Measurements from ENCODE around the gene CBLB.
"Not testable (repeated sequence)": the region's sequence is repeated elsewhere in the genome, so short reads cannot be mapped to it uniquely, and the experiment has no call there.

Gene CBLB

DNA sequence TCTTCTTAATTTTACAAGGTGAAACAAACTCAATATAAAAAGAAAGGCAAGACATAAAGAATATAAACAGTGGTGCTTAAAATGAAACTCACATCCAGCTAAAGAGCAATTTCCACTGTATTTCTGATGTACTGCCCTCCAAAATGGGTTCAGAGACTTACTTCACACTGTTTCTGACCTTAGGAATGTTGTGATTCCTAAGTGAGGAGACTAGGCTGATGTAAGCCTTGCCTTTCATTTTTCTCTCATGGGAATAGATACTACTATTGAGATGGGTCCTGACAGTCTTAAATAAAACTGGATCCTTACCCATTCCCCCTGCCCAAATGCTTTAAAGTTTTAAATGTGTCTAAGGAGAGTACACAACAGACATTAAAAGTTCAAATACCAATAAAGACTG is 86.9 kb downstream of the CBLB start:
- DNase-seq: no peak

DNA sequence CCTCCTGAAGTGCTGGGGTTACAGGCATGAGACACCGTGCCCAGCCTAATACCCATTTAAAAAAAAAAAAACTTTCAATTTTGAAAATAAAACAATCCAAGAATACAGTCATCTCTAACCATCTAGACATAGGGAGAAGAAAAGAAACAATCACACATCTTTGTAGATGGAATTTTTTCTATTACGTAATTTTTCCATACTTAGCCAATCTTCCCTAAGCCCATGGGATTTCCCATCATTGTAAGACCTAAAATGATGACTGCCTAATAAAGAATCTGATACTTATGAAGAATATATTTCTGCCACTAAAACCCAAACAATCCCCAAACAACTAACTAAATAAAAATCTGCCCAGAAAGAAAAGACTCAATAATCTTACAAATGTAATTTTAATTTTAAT is 88.7 kb downstream of the CBLB start:
- DNase-seq: no peak

DNA sequence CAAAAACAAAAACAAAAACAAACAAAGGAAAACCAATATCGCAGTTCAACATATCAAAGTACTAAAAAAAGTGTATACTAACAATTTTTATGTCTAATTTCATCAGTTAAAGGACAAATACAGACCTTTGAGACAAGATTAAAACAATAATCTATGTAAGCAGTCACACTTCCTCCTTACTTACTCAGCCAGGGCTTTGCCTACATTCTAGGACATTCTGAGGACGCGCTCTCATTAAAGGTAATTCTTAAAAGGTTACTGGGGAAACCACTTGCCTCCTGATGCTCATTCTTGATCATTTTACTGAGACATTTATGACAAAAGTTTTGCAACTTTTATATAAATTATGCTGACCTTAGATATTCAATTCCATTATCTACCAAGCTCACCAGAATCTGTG is 93.4 kb downstream of the CBLB start:
- no peak for DNase-seq

DNA sequence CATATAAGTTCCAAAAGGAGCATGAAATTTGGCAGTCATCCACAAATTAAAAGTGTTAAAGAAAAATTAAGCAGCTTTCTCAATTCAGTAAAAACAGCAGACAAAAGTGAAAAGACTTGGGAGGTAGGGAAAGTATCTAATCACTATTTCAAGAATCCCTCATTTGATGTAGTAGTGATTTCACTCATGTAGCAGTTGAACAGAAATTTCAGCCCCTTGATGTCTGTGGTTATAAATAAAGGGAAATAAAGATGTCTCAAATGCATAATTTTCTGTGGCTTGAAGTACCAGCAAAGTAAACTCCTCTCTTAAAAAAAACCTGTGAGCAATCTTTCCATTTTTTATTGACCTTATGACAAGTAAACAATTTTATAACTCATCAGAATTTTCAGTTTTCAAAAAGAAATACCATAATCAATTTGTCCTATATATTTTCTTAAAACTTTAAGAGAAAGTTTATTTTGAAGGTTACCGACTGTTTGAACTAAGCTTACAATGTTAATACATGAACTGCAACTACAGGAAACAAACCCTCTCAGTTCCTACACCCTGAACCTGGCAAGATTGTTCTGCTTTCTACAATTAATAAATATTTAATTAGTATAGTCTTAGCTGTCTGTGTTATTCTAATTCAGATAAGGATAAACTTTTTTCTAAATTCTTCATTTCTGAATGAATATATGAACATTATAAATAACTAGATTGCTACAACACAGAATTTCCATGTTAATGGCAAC is 94.2 kb downstream of the CBLB start:
- no peak for DNase-seq

DNA sequence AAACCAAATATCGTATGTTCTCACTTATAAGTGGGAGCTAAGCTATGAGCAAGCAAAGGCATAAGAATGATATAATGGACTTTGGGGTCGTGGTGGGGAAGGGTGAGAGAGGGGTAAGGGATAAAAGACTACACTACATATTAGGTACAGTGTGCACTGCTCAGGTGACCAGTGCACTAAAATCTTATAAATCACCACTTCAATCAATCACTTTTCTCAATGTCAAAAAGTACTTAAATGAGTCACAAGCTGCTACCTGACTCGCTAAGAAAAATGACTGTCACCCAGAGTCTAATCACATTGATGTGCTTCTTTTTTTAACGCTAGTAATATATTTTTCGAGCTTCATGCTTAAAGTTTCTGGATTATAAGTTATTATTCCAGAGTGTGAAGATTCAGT is 95.5 kb downstream of the CBLB start:
- DNase-seq: no peak

DNA sequence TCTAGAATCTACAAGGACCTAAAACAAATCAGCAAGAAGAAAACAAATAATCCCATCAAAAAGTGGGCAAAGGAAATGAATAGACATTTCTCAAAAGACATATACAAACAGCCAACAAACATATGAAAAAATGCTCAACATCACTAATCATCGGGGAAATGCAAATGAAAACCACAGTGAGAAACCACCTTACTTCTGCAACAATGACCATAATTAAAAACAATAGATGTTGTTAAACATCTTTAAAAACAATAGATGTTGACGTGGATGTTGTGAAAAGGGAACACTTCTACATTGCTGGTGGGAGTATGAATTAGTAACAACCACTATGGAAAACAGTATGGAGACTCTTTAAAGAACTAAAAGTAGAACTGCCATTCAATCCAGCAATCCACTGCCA is 96.2 kb downstream of the CBLB start:
- no peak for DNase-seq

DNA sequence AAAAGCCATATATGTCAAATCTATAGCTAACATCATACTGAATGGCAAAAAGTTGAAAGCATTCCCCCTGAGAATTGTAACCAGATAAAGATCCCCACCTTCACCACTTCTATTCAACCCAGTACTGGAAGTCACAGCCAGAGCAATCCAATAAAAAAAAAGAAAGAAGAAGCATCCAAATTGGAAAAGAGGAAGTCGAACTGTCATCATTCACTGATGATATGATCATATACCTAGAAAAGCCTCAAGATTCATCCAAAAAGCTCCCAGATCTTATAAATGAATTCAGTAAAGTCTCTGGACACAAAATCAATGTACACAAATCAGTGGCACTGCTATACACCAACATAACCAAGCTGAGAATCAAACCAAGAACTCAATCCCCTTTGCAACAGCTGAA is 97.4 kb downstream of the CBLB start:
- DNase-seq: no peak

DNA sequence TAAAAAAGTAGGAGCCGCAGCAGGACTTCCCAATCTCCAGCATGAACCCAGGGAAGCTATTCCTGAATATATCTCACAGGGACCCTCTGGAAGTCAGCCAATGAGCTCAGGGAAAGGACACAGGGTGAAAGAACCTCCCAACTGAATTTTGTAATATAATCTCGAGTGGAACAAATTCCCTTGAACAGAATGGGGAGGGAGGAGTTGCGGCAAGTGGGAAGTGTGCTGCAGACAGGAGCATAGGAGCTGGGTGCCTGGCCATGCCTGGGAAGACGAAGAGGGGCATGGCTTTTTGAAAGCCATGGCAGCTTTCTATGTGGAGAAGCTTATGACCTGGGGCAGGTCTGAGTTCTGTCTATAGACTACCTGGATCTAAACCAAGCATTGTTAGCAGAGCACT is 98.4 kb downstream of the CBLB start:
- no peak for DNase-seq

DNA sequence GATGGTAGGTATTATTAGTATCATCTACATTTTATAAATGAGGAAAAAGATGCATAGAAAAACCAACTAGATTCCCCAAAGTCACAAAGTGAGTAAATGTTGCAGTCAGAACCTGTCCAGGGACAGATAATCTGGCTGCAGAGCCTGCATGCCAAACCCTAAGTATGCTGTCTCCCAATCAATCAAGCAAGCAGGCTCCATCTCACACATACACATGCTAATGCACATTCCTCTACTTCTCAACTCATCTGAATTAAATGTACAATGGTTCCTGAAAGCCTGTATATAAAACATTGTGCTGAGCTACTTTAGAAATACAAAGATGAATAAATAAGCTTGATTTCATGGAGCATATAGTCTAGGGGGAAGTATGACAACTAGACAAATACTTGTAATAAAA is 101.0 kb downstream of the CBLB start:
- DNase-seq: no peak

DNA sequence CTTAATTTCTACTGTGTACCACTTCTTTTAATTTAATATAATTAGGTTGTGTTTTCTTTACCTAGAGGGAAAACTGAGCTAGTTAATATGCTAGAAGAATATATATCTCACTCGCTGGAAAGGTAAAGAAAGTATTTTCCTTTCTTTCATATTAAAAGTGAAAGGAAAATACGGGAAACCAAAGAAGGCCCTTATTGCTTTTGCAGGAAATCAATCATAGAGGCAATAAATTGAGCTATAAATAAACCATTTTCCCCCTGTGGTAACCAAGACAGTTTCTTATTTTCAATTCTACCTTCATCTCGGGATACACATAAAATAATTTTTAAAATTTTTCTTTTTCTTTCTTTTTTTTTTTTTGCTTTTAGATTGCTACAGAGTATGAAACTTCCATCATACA is 101.6 kb downstream of the CBLB start:
- DNase-seq: no peak

DNA sequence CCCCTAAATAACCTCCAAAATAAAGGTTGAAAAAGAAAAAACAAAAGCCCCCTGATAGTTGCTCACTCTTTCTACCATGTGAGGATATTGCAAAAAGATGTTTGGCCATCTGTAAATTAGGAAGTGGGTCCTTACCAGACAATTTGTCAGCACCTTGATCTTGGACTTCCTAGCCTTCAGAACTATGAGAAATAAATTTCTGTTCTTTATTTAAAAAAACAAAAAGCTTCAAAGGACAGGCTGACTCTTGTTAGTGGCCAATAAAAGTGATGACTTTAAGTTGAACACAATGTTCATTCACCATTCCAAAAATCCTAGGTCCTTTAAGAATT is 103.5 kb downstream of the CBLB start:
- no peak for DNase-seq

DNA sequence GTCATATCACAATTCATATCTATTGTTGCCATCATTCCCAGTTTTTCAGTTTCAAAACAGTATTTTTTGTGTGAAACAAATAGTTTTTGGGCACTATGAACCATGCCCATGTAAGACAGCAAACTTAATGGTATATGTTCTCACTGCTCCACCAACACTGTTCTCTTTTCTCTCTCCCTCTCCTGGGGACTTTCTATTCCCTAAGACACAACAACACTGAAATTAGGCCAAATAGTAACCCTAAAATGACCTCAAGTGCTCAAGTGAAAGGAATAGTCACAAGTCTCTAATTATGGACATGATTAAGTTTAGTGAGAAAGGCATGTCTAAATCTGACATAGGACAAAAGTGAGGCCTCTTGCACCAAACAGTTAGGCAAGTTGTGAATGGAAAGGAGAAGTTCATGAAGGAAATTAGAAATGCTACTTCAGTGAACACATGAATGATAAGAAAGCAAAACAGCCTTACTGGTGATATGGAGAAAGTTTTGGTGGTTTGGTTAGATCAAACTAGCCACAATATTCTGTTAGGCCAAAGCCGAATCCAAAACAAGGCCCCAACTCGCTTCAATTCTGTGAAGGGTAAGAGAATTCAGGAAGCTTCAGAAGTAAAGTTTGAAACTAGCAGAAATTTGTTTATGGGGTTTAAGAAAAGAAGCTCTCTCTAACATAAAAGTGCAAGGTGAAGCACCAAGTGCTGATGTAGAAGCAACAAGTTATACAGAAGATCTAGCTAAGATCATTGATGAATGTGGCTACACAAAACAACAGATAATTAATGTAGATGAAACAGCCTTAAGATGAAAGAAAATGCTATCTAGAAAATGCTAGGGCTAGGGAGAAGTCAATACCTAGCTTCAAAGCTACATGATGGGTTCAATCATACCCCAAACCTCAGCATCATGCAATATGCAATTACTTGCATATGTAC is 104.2 kb downstream of the CBLB start:
- DNase-seq: peak; percentile 37

DNA sequence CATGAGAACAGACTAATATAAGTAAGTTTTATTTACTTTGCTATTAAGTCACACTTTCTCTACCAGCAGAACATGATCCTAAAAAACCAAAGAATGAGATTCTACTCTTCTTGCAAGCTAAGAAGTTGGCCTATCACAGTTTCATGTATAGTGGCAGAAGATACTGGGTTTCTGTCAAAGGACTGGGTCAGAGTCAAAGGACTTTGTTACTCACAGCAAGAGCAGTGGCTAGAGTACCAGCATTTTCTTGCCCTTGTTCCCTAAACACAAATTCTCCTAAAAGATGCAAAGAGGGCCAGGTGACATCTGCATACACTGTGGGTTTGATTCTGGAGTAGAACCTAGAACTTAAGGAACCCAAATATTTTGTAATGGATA is 105.2 kb downstream of the CBLB start:
- no peak for DNase-seq

DNA sequence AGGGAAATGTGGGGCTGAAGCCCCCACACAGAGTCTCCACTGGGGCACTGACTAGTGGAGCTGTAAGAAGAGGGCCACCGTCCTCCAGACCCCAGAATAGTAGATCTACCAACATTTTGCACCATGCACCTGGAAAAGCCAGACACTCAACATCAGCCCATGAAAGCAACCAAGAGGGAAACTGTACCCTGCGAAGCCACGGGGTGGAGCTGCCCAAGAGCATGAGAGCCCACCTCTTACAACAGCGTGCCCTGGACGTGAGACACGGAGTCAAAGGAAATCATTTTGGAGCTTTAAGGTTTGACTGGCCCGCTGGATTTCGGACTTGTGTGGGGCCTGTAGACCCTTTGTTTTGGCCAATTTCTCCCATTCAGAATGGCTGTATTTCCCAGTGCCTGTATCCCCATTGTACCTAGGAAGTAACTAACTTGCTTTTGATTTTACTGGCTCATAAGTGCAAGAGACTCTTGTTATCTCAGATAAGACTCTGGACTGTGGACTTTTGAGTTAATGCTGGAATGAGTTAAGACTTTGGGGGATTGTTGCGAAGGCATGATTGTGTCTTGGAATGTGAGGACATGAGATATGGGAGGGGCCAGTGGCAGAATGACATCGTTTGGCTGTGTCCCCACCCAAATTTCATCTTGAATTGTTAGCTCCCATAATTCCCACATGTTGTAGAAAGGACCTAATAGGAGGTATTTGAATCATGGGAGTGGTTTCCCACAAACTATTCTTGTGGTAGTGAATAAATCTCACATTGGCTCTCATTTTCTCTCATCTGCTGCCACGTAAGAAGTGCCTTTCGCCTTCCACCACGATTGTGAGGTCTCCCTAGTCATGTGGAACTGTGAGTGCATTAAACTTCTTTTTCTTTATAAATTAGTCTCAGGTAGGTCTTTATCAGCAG is 105.8 kb downstream of the CBLB start:
- DNase-seq: no peak

DNA sequence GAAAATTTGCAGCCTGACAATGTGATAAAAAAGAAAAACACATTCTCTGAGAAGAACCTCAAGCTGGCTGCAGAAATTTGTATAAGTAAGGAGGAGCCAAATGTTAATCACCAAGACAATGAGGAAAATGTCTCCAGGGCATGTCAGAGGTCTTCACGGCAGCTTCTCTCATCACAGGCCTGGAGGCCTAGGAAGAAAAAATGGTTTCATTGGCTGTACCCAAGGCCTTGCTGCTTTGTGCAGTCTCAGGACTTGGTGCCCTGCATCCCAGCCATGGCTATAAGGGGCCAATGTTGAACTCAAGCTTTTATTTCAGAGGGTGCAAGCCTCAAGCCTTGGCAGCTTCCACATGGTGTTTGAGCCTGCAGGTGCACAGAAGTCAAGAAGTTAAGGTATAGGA is 106.6 kb downstream of the CBLB start:
- DNase-seq: not testable (repeated sequence)

DNA sequence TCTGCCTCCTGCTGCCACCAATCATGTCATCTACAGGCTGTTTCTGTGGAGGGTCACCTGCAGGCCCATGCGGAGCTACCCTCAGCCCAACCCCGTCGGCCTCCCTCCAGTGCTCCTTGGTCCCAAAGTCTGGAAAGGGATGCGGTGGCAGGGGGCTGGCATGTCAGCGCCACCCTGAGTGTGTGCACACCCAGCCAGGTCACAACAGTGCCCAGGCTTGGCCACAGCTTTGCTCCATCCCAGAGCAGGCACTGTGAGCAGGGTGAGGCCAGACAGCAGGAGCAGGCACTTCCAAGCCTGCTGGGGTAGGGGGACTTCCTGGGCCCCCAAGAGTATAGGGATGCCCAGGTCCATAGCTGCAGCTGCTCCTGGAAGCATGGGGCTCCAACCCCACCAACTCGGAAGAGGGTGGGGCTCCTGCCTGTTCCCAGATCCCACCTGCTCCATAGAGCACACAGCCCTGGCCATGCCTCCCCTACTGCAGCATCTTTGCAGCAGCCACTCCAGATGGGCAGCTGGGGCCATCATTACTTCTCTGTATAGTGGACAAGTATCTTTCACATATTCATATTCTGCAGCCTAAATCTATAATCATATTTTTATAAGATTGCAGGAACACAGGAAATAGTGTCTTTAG is 109.3 kb downstream of the CBLB start:
- DNase-seq: no peak

DNA sequence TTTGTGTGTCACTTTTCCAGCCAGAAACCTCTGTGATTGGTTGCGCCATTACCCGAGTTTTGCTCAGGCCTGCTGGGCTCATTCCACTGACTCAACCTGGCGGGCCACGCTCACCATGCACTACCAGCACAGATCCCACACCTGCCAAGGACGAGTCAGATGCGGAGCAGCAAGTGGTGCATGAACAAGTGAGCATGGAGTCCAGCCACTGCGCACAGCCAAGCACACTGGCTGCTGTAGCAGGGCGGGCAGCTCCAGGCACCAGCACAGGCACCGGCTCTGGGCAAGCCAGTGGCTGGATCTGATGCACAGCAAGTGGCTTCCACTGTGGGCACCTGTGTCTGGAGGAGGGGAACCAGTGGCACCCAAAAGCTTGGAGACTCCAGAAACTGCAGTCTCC is 110.4 kb downstream of the CBLB start:
- no peak for DNase-seq

DNA sequence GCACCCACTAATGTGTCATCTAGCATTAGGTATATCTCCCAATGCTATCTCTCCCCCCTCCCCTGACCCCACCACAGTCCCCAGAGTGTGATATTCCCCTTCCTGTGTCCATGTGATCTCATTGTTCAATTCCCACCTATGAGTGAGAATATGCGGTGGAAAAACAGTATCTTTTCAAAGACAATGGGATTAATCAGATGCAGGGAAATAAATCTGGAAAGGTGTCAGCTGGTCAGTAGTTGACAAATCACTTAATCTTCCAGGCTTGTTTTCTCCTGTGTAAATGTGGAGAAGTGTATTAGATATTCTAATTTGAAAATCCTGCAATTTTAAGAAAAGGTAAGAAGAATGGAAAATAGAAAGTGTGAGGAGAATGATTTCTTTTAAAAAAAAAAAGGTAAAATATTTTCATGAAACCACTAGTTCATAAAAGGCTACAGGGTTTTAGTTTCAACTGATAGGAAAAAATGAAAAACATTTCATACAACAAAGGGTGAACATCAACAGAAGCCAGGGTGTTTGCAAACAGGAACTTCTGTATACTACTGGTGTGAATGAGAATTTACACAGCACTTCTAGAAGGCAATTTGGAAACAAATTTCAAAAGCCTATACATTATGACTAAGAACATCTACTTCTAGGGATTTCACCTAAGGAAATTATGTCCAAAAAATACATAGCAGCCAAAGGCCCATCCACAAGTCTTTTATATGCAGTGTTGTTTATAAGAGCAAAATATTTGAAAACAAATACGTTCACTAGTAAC is 113.5 kb downstream of the CBLB start:
- DNase-seq: no peak

DNA sequence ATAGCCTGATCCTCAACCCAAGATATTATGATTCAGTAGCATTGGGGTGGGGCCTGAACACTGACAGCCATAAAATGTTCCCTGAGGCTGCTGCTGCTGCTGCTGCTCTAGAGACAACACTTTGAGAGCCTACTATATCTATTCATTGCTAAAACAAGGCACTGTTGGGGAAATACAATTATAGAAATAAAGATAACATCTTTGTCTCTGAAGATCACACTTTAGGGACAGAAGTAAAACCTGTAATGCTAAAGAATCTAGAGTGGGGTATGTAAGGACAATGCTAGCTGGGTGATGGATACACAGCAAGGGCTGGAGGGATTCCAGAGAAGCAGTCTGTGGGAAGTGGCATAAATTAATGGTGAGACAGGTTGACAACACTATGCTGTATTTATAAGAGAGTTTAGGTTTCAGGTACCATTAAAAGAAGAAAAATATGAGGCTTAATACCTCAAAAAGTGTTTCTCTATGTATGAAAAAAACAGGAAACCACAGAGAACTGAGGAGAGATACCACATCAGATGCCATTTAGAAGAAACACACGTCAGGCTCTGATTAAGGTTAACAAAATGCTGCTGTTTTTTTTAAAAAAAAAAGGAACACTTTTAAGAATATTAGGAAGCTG is 115.9 kb downstream of the CBLB start:
- DNase-seq: peak; percentile 86

DNA sequence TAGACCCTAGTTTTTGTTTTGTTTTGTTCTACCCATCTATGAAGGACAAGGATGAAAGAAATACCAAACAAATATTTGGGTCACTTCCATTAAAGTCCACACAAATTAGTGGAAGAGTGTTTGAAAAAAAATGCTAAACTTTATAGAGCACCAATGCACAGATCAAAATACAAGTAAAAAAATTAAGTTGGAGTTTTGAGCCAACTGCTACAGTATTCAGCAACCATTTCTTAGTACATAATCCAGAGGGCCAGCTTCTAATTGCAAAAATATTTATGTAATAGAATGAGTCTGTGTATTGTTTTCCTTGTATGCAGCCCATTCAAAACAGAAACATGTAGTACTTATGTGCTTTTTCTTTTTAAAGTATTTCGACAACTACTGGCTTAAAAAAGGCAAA is 121.1 kb downstream of the CBLB start:
- no peak for DNase-seq

DNA sequence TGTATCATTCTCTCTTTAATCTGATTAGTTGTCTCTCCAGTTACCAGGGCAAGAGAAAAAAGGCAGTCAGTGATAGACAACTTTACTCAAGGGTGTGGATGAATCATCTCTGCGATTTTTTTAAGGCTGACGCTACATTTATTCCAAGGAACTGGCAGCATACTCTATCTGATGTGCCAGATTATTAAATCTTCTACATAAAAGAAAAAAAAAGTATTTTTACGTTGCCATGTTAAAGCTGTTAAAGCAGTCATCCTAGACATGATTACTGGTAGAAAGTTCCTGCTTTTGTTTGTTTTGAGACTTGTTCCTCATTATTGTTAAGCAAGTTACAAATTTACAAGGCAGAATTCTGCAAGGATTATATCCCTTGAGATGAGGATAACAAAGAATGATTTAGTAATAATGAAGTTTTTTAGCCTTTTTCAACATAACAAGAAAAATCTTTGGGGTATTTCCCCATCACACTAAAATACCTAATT is 121.7 kb downstream of the CBLB start:
- DNase-seq: peak; percentile 18

All from central memory CD4-positive, alpha-beta T cell (primary cell).